ENCODE results near the gene GLB1L3.

GLB1L3 gene

DNA sequence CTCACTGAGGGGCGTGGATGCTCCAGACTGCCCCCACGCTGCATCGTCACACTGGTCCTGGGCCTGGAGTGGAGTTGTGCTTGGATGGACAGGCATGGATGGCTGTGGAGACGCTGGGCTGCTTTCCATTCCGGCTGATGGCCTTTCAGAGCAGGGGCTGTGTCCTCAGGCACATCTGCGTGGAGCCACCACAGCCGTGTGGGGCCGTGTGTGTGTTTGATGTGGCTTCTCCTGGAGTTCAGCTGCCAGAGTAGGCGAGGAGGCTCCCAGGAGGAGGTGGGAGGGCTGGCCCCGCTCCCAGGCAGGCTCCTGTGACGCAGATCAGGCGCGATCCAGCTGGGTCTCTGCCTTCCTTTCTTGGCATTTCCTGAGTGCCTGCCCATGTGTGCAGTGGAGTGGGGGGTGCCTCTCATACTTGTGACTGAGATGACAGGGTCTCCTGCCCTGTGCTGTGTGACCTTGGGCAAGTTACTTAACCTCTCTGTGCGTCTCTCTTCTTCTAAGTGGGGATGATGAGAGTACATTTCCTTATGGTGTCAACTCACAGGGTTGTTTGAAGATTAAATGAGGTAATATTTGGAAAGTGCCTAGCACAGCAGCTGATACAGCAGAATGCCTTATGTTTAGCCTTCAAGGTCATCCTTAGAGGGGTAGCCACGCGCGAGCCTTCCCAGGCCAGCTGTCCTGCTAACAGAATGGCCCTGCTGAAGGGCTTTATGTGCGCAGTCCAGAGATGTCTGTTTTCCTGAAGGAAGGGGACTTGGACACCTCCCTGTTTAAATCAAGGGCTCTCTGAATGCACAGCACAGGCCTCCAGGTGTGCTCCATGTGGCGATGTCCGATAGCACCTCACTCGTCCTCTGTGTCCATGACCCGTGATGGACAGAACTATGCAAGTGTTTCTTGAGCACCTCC lies 89.1 kb downstream of the GLB1L3 start:
- TF ChIP-seq, protein P1, sequence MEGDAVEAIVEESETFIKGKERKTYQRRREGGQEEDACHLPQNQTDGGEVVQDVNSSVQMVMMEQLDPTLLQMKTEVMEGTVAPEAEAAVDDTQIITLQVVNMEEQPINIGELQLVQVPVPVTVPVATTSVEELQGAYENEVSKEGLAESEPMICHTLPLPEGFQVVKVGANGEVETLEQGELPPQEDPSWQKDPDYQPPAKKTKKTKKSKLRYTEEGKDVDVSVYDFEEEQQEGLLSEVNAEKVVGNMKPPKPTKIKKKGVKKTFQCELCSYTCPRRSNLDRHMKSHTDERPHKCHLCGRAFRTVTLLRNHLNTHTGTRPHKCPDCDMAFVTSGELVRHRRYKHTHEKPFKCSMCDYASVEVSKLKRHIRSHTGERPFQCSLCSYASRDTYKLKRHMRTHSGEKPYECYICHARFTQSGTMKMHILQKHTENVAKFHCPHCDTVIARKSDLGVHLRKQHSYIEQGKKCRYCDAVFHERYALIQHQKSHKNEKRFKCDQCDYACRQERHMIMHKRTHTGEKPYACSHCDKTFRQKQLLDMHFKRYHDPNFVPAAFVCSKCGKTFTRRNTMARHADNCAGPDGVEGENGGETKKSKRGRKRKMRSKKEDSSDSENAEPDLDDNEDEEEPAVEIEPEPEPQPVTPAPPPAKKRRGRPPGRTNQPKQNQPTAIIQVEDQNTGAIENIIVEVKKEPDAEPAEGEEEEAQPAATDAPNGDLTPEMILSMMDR (IDR thresholded peaks at IDR 0.05; ENCODE audit: low read length, missing control alignments) = no peak

DNA sequence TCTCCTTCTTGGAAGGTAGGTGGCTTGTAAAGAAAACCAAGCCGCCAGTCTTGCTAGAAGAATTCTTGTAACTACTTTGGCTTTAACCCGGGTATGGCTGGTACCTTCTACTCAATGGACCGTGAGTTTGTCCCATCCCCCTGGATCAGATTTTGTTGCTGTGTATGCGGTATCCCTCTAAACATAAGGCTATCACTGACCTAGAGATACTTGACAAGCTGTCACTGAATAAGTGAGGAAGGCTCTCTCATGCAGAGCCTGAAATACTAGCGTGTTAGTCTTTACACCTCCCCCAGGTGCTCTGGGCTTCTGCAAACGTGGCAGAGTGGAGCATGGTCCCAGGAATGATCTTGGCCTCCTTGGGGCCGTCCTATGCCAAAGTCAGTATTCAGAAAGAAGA lies 90.1 kb downstream of the GLB1L3 start:
- no peak overlapping the region for H3K4me3 ChIP-seq (replicated peaks; ENCODE audit: low read depth, low read length)
- TF ChIP-seq, protein P1 (IDR thresholded peaks at IDR 0.05; ENCODE audit: low read length, missing control alignments) = no peak
- no peak for DNase-seq (ENCODE audit: low read depth)

More for the DNA sequence above, 89.1 kb downstream of the GLB1L3 start:
- H3K4me3 ChIP-seq (replicated peaks; ENCODE audit: low read depth, low read length) = no peak overlapping the region
- DNase-seq (ENCODE audit: low read depth) = no peak

DNA sequence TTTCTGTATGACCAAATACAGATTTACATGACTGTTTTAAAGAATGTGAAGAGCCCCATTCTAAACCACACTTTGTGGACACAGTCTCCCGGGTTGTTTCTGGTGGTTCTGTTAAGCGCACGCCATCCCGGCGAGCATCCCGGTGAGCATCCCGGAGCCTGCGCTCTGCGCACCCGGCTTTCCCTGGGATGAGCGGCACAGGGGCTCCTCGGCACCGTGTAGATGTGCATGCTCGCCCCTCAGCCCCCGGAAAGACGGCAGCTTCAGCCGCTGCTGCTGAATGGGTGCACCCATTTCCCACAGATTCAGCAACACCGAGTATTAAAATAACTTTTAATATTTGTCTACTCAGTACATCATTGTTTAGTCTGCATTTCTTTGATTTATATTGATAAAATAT lies 91.6 kb downstream of the GLB1L3 start:
- DNase-seq (ENCODE audit: low read depth) = no peak
- no peak overlapping the region for H3K4me3 ChIP-seq (replicated peaks; ENCODE audit: low read depth, low read length)
- TF ChIP-seq, protein P1 (IDR thresholded peaks at IDR 0.05; ENCODE audit: low read length, missing control alignments) = no peak
